PC-9 (cell line): ENCODE results near the gene KLC3.

Experiments
- CTCF ChIP-seq: fragments of 200-600 bp; sonication (generic); conservative IDR thresholded peaks from 2 replicates; pipeline ENCODE4 v1.6.1; 2017; ENCODE audit warnings: mixed run types, antibody characterized with exemption, mild to moderate bottlenecking, moderate library complexity
- EZH2 ChIP-seq: fragments of 200-600 bp; sonication (generic); IDR thresholded peaks from 2 replicates; pipeline ENCODE4 v1.8.0; 2017; ENCODE audit warnings: antibody characterized with exemption, low read depth

GRCh38 chr19:45298264-45298663 lies 42.3 kb upstream of the KLC3 start:
- TF ChIP-seq CTCF, result no peak
- no peak for TF ChIP-seq EZH2
